SK-N-MC (cell line): ENCODE data around the gene BRD1.

ENCODE experiments used
- EZH2 ChIP-seq: fragments of 200-600 bp; sonication (generic); IDR thresholded peaks from one replicate; pipeline ENCODE4 v1.6.1; 2017; ENCODE audit warnings: antibody characterized with exemption
- FOXP2 ChIP-seq: optimal IDR thresholded peaks from 2 replicates; pipeline ENCODE3; 2011; ENCODE audit warnings: mild to moderate bottlenecking, moderate library complexity; ENCODE audit not compliant: insufficient read depth; ENCODE audit errors: extremely low read length, control extremely low read depth
- POLR2AphosphoS5 ChIP-seq: IDR thresholded peaks from 2 replicates; pipeline ENCODE4 v1.6.1; 2012; ENCODE audit warnings: mild to moderate bottlenecking, low read depth, low read length, borderline replicate concordance

DNA sequence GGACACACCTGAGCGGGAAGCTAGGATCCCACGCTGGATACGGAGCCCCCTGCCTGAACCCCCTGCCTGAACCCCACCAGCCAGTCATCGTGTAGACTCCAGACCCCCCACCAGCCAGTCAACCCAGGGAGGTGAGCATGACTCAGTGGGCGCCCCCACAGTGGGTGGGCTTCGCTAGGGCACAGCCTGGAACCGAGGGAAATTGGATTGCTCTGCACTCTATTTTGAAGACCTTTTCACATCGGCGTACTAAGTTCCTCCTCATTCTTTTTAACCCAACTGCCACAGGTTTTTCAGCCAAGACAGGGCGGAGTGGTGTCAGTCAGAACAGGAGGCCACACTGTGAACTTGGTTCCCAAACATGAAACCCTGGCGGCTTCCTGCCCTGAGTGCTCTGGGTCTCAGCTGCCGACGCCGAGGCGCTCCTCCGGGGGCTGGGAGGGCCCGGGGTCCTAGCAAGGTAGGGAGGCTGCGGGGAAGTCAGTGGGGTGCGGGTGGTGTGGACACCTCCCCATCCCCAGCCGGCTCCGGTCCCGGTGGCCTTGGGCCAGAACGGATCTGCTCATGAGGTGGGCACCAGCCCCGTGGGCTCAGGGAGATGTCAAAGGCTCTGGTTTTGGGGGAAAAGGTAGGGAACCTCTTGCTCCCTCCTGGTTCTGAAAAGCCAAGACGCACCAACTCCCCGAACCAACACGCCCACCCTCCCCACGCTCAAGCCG lies 57.0 kb downstream of the BRD1 start:
- no peak for TF ChIP-seq FOXP2
- no peak for TF ChIP-seq POLR2AphosphoS5
- no peak for TF ChIP-seq EZH2
